ENCODE data around the gene IL18BP.

Gene IL18BP

DNA sequence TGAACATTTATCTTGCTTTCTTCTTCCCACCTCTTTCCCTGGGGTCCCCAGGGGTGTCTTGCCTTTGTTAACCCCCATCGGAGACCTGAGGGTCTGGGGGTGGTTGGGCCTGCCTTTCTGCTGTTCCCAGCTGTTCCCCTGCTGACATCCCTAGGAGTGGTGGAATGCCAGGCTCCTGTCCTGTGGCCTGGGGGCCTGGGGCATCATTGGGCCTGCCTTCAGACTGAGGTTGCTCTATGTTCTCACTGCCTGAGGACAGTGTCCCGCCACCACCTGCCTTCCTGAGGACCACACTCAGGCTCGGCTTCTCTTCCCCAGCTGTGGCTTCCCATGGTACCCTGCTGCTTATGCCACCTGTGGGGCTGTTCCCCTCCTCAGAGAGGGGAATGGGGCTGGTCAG, 1.1 kb upstream of the IL18BP start:
- no peak for DNase-seq

DNA sequence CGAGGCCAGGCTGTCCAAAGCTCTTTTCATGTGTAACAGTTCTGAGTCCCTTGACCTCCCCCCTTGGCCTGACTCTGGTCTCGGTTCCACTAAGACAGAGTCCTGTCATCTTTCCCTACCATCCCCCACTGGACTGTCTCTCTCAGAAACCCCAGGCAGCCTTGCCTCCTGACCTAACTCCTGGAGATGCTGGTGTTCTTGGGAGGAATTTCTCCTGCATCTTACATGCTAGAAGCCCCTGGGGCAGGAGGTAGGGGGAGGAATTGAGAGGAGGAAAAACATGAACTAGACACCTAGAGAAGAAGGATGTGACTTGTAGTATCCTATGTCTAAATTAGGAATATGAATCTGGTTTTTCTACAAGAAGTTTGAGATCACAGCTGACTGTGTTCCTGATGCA, 648 bp upstream of the IL18BP start:
- no peak for DNase-seq

DNA sequence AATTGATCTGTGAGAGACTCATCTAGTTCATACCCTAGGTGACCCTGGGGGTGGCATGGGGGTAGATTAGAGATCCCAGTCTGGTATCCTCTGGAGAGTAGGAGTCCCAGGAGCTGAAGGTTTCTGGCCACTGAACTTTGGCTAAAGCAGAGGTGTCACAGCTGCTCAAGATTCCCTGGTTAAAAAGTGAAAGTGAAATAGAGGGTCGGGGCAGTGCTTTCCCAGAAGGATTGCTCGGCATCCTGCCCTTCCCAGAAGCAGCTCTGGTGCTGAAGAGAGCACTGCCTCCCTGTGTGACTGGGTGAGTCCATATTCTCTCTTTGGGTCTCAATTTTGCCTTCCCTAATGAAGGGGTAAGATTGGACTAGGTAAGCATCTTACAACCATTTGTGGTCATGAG, 653 bp downstream of the IL18BP start:
- DNase-seq = no peak

DNA sequence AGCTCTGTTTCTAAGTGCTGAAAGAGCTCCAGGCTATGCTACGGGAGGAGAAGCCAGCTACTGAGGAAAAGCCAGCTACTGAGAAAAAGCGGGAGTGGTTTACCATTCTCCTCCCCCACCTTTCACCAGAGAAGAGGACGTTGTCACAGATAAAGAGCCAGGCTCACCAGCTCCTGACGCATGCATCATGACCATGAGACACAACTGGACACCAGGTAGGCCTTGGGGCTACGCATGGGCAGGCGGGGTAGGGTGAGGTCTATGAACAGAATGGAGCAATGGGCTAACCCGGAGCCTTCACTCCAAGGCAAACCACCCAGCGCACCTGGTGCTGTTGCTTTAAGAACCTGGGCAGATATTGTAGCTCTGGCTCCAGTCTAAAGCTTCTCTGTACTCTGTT, 1.1 kb downstream of the IL18BP start:
- no peak for DNase-seq

DNA sequence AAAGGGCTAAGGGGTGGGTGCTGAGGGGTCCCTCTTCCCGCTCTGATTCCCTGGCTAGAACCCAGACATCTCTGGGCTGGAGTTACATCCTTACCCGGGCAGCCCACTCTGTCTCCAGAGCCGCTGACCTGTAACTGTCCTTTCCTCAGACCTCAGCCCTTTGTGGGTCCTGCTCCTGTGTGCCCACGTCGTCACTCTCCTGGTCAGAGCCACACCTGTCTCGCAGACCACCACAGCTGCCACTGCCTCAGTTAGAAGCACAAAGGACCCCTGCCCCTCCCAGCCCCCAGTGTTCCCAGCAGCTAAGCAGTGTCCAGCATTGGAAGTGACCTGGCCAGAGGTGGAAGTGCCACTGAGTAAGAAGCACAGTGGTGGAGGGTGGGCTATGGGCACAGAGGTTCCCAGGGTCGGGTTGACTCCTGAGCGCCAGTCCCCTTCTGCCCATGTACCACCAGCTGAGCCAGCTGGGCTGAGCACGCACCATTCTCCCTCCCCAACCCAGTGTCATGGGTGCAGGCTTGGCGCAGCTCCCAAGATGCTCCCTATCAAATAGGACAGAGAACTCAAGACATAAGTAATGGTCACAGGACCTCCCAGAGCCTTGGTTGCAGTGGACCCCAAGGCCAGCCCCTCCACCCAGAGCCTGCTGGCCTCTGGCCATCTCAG, 1.6 kb downstream of the IL18BP start:
- no peak for DNase-seq

DNA sequence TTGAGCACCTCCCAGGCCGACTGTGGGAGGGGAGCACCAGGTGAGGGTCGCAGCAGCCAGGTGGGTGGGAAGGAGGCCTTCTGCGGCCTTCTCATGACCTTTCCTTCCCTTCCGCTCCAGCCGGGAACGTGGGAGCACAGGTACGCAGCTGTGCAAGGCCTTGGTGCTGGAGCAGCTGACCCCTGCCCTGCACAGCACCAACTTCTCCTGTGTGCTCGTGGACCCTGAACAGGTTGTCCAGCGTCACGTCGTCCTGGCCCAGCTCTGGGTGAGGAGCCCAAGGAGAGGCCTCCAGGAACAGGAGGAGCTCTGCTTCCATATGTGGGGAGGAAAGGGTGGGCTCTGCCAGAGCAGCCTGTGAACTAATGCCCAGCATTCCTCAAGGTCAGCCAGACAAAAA, 2.6 kb downstream of the IL18BP start:
- no peak for DNase-seq

DNA sequence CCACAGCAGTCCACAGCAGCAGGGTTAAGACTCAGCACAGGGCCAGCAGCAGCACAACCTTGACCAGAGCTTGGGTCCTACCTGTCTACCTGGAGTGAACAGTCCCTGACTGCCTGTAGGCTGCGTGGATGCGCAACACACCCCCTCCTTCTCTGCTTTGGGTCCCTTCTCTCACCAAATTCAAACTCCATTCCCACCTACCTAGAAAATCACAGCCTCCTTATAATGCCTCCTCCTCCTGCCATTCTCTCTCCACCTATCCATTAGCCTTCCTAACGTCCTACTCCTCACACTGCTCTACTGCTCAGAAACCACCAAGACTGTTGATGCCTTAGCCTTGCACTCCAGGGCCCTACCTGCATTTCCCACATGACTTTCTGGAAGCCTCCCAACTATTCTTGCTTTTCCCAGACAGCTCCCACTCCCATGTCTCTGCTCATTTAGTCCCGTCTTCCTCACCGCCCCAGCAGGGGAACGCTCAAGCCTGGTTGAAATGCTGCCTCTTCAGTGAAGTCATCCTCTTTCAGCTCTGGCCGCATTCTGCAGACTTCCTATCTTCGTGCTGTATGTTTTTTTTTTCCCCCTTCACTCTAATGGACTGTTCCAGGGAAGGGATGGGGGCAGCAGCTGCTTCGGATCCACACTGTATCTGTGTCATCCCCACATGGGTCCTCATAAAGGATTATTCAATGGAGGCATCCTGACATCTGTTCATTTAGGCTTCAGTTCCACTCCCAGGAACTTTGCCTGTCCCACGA, 3.3 kb downstream of the IL18BP start:
- no peak for DNase-seq

DNA sequence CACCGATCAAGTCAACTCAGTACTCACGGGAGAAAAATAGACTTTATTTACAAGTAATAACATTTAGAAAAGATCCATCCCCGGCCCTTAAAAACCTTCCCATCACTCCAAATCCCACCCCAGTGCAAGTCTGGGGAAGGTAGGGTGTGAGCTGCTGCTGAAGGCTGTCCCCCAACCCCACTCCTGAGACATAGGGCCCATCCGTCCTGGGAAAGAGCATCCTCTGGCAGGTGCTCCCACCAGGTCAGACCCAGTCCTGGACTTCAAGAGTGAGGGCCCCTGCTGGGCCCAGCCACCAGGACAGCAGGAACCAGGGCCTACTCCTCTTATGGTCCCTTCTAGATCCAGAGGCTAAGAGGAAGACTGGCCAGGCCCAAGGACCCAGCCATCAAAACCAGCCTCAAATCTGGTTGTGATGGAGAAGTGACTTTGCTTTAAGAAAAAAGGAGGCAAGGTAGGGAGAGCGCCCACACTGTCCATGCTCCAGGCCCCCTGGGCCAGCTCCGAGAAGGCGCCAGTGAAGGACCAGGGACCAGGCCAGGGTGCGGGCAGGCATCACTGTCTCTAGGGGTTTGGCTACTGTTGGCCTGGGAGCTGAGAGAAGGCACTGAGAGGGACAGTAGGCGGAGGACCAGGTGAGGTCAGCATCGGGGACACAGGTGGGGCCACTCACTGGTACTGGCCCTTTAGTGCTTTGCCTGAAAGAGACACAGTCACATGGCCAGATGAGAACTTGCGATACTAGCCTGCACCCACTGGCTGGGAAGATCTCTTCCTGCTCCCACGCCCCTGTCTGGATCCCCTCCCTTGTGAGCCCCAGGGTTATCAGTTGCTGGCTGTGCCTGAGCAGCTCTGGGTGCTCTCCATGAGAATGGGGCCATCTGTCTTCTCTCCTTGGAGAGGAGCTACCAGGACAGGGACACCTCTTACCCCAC, 4.4 kb downstream of the IL18BP start:
- no peak for DNase-seq

DNA sequence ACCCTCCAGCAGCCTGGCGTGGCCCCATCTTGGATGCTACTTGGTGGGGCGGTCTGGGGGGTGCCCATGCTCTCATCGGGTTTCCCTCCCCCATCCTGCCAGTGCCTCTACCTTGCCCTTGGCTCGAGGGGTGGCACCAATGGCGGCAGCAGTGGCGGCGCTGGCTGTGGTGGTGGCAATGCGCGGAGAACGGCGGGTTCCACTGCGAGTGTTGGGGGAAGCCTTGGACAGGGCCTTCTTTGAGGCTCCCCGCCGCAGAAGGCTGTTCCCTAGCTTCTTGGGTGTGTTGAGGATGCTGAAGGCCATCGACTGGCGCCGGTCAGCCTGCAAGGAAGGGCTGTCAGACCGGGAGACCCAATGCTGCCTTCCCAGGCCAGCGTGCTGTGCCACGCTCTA, 5.1 kb downstream of the IL18BP start:
- no peak for DNase-seq

DNA sequence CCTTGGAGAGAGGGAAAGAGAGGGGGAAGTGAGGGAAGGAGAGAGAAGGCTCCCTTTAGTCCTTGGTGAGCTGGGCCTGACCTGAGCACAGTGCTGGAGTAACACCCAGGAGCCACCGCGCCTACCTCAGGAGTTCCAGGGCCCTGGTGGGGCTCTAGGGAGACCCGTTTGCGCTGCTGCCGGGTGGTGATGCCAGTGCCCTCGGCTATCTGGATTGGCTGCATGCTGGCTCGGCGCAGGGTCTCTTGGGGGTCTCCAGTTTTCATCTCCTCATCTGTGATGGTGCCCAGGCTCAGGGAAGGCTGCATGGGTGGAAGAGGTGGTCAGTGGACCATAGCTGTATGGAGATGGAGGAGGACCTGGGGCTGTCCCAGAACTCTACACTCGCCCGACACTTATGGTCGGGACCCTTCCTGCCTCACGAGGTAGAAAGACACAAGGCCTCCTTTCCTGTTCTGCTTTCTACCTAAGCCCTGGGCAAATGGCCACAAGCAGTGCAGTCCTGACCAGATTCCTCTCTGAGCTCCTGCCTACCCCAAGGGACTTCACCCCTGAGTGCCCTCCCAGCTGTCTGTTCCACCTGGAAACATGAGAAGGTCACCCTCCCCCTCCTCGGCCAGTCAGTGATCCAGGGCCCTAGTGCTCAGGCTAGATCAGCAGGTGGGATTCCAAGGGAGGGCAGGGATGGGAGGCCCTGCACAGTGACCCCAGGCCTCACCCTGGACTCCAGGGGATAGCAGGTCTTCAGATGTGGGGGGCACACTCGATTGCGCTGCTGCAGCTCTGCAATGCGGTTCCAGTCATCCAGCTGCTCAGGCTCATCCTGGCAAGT, 6.0 kb downstream of the IL18BP start:
- DNase-seq = no peak

DNA sequence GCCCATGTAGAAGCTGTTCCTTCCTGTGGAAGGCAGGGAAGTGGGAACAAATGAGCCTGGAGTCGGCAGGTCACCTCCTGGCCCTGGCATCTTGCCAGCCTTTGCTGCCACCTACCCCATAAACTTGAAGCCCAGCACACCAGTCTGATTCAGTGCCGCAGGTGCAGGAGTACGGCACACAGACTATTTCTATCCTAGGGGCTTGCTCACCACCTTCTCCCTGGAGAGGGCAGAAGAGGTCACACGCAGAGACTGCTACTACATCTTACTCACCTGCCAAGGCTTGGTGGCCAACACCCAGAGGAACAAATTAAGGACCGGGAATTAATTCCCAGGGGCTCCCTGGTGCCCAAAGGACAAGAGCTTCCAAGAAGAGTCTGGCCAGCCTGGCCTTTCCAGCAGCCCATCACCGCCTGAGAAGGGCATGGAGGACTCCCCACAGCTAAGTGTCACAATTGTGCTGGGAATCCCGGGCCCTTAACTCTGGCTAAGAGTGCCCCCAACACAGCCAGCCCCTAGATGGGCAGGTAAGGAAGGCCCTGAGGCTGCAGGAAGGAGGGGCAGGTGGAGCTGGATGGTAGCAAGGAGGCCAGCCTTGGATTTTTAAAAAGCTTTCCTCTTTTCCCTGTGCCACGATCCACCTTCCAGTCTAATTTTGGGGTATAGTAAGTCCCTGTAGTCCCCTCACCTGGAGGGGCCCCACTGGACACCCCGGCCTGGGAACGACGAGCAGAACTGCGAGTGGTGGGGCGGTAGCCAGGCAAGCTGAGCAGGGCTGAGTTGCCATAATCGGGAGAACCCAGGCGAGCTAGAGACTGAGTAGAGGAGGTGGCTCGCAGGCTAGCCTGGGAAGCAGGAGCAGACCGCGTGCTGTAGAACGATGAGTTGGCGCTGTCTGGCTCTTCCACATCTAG, 6.9 kb downstream of the IL18BP start:
- no peak for DNase-seq

DNA sequence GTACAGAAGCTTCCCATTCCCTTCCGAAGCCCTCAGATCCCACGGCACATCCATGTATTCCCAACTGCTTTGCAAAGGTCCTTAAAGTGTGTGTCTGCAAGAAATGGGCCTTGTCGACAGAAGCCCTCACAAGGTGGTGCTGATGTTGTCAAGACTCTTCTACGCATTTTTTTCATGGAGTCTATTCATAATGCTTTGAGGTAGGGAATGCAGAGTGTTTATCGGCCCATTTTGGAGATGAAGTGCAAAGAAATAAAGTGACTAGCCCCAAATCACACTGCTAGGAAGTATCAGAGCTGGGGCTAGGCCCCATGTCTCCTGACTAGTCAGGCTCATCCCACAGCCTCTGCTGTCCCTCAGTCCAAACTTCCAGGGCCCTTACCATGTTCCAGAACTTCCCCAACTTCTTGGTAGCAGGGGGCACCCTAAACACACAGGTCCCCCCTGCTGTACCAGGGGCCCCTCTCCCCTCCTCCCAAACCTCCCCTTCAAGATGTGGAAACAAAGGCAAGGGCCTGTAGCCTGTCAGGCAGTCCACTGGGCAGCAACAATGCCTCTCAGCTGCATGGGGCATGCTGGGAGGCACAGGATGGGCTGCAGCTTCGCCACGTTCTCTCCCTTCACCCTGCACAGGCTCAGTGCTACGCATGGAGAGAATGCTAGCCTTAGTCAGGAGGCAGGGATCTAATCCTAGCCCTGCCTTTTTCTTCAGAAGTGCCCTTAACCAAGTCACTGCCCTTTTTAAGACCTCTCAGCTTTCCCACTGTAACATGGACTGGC, 7.8 kb downstream of the IL18BP start:
- no peak for DNase-seq

DNA sequence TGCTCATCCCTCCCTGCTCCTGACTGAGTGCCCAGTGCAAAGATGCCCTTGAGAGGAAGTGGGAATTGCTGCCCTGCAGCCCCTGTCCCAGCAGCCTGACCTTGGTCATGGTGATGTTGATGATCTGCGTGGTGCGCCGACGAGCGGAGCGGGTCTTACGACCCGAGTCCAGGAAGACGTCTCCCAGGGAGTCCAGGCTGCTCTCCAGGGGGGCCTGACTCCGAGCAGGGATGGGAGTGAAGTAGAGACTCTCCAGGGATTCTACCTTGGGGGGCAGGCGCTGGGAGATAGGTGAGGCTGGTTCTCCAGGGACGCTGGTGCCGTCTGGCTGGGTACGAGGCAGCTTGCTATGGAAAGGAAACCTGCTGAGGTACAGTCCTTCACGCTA, 8.4 kb downstream of the IL18BP start:
- DNase-seq = no peak

DNA sequence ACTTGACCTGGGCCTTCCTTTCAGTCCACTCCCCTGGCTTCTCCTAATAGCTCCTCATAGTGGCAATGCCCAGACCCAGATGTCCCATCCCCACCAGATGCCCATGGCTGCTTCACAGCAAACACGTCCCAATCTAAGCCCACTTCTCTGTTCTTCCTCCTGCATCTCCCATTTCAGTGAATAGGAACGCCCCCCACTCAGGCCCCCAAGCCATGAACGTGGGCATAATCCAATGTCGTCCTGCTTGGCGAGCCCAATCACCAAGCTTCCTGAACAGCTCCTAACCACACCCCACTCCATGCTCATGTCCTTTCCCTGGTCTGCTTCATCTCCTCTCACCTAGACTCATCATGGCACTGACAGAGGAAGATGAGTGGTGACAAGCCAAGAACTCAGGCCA, 8.9 kb downstream of the IL18BP start:
- no peak for DNase-seq

DNA sequence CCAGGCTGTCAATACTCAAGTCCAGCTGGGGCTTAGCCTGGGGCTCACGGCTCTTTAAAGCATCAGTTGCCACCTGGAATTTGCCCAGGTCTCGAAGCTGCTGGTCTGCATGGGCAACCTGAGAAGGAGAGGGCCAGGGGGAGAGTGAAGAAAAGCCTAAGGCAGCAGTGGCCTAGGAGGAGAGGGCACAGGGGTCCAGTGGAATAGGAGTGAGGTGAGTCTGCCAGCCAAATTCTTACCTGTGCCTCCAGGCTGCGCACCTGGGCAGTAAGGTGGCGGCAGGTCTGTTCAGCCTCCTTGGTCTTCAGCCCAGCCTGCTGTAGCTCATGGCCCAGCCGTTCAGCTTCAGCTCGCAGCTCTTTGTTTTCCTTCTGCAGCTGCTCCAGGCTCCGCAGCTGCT, 10.0 kb downstream of the IL18BP start:
- no peak for DNase-seq

DNA sequence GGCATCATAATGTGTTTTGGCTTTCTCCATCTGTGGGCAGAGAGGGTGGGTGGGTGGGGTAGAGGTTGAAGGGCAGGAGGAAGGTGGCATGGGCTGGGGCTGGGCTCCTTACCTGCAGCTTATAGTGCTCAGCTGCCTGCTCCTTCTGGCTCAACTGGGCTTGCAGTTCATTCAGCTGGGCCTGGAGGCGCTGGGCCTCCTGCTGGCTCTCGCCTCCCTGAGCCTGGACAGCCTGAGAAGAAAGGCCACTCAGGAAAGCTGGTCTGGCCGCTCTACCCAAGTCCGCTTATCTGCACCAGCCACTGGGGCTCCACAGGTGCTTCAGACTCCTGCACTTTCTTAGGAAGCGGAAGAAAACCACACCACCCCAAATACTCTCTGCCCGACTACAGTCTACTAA, 10.4 kb downstream of the IL18BP start:
- no peak for DNase-seq

DNA sequence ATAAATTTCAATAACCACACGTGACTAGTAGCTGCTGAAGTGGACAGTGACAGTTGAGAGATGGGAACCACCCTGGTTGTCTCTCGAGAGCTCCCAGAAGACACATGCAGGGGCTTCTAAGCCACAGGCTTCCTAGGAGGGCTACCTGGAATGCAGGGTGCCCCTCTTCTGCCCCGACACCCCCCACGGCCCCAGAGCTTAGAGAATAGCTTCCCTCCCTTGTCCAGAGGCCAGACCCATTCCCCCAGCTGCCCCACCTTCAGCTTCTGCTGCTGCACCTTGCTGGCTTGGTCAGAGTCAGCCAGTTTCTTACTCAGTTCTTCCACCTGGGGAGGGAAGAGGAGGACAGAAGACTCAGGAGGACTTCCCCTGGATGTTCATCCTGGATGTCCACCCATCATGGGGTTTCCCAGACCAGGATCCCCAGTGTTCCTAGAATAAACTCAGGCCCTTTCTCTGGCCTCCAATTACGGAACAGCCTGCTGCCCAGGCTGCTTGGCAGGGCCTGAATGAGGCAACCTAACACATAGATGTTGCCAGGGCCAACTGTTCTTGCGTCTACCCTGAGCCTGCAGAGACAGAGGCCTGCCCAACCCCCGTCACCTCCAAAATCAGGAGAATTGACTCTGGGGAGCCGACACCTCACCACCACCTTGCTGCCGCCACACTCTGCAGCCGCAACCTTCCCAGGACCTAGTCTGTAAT, 12.0 kb downstream of the IL18BP start:
- DNase-seq = no peak

DNA sequence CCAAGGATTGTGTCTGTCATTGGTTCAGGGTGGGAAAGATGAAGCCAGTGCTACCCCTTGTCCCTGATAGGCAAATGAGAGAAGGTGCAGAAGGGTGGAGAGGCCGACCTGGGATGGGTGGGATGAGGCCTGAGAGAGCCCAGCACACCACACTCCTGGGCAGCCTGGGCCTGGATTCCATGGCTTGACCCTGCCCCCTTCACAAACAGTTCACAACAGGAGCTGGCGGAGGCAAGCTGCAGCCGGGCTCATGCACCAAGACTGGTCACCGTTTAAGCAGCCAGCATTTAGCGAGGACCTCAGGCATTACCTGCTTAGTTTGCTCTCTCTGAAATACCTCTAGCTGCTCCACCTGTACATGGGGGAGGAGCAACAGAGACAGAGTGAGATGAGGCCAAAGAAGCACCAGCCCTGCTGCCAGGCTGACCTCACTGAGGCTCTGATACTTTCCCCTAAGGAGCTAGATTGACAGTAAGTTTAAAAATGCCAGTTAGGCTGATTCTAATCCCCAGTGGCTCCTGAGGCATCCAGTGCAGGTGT, 13.5 kb downstream of the IL18BP start:
- DNase-seq = no peak

DNA sequence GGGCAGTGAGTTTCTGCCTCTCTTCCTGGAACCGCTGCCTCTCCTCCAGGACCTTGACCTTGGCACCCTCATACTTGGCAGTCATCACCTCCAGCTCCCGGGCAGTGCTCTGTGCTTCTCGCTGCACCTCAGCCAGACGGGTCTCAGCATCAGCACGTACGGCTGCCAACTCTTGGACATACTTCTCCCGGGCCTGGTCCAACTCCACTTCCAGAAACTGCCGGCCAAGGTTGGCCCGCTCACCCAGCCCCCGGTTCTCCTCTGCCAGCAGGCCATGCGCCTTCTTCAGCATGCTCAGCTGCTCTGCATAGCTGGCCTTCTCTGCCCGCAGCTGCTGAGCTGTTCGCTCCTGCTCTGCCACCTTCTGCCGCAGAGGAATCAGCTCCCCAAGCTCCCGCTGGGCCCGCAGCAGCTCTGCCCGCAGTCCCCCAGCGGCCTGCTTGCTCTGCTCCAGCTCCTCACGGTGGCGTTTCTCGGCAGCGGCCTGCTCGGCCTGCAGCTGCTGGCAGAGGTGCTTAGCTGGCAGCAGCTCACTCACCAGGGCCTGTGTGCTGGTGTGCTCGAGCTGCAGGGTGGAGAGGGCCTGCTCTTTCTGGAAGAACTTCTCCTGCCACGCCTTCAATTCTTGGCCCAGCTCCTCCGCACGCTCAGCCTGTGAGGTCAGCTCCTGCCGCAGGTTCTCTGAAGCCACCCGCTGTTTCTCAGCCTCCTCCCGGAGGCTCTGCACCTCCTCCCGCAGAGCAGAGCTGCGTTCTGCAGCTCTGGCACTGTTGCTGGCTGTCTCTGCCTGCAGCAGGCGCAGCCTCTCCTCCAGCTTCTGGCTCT, 14.4 kb downstream of the IL18BP start:
- DNase-seq = no peak

All from activated CD4-positive, alpha-beta T cell treated with anti-CD3 and anti-CD28 coated beads, Interleukin-2, amount 50 U/mL, for 48 hours (primary cell).